ENCODE data around the gene RGS14. TPM values are rescaled to one million over a fixed set of nuclear protein-coding genes. Genes with fewer than 3 reads are reported as not detected.

The RGS14 gene
- total and polyA plus RNA-seq, 2 experiments from 2014 or later = 23.5 to 37.9 TPM

- DNase-seq (ENCODE audit: low spot score) = no peak
- H2AFZ ChIP-seq = no peak overlapping the region
- no peak overlapping the region for H3K4me3 ChIP-seq
- H3K27me3 Mint-ChIP-seq (ENCODE audit: insufficient read depth, low read depth, poor library complexity) = peaks cover 18% of the 10 kb centered on the region
- peaks cover 17% of the 10 kb centered on the region for H3K79me2 ChIP-seq (replicated peaks; ENCODE audit: insufficient read depth)
- TF ChIP-seq CREB1 (CRISPR knock-in tag; IDR thresholded peaks at IDR 0.05; ENCODE audit: low read depth) (no peak), ZNF462 (CRISPR knock-in tag; IDR thresholded peaks at IDR 0.05) (no peak), ZNF331 (CRISPR knock-in tag; IDR thresholded peaks at IDR 0.05; ENCODE audit: low read depth) (no peak), ETS1 (IDR thresholded peaks at IDR 0.05) (no peak), REST (IDR thresholded peaks at IDR 0.05; ENCODE audit: unreplicated experiment) (no peak), JUNB (IDR thresholded peaks at IDR 0.05; ENCODE audit: unreplicated experiment) (no peak), POLR2AphosphoS5 (IDR thresholded peaks at IDR 0.05; ENCODE audit: low read depth) (no peak), ZNF114 (CRISPR knock-in tag; IDR thresholded peaks at IDR 0.05) (no peak), STAT1 (IDR thresholded peaks at IDR 0.05; ENCODE audit: unreplicated experiment) (no peak), EZH2phosphoT487 (IDR thresholded peaks at IDR 0.05; ENCODE audit: unreplicated experiment) (no peak), CTCF (conservative IDR thresholded peaks at IDR 0.05; ENCODE audit: low read depth in 2 of 2) (no peak), NANOG (IDR thresholded peaks at IDR 0.05; ENCODE audit: borderline replicate concordance) (no peak), EZH2 (IDR thresholded peaks at IDR 0.05; ENCODE audit: low read depth, unreplicated experiment) (no peak)
- H3K9me3 Mint-ChIP-seq = no peaks in the 10 kb centered on the region; the same call in 2 of the 3 replicates
- H3K36me3 ChIP-seq (ENCODE audit: insufficient read depth) = peaks cover 3% of the 10 kb centered on the region; the same call in 1 of the 2 replicates
- no peaks in the 10 kb centered on the region; the same call in 1 of the 2 replicates for H4K20me1 ChIP-seq (replicated peaks; ENCODE audit: insufficient read depth)
- peaks cover 17% of the 10 kb centered on the region for H3K4me1 Mint-ChIP-seq
- H3K27ac ChIP-seq (ENCODE audit: low read depth) = no peak overlapping the region
- no peaks in the 10 kb centered on the region; the same call in 1 of the 2 replicates for H3K27me3 ChIP-seq (ENCODE audit: insufficient read depth)
- H3K9me2 ChIP-seq (ENCODE audit: insufficient read depth) = peaks cover 4% of the 10 kb centered on the region; the same call in 1 of the 2 replicates
- H3K4me3 Mint-ChIP-seq = no peak overlapping the region; the same call in 2 of the 3 replicates
- H3F3A ChIP-seq (replicated peaks; ENCODE audit: low read depth) = 0 out of 2 replicates have a peak, but pooled peaks cover 6% of the 10 kb centered on the region
- no peak overlapping the region for H3K4me2 ChIP-seq
- no peak for ATAC-seq
- no peak overlapping the region for H3K27ac Mint-ChIP-seq
- H3K36me3 Mint-ChIP-seq (ENCODE audit: low read depth) = peaks cover 4% of the 10 kb centered on the region; the same call in 2 of the 3 replicates
- peaks cover 6% of the 10 kb centered on the region for H3K4me1 ChIP-seq (ENCODE audit: insufficient read depth)
Measured at GRCh38 chr5:177354711-177355110, 3.0 kb upstream of the RGS14 start.

Data from GM23338 (cell line).